GM23338 (cell line): ENCODE measurements around the gene RAVER1. TPM values are rescaled to one million over a fixed set of nuclear protein-coding genes. Genes with fewer than 3 reads are reported as not detected.
A peak's percentile ranks its signal among the peaks of the same experiment; 100 is the strongest.

Source experiments
- ATAC-seq: fragments of 200-7000 bp; cut with Tn5 transposase; 3 replicates; pipeline ENCODE4 v1.9.1; 2020
- DNase-seq: peaks from one replicate; pipeline ENCODE4 v3.0.0-alpha.2; 2015; ENCODE audit warnings: low spot score
- H2AFZ ChIP-seq: fragments of 200-600 bp; sonication (generic); 2 replicates; pipeline ENCODE4 v1.8.0; 2016; ENCODE audit warnings: antibody characterized with exemption, mild to moderate bottlenecking, moderate library complexity
- H3F3A ChIP-seq: fragments of 200-600 bp; sonication (generic); replicated peaks from 2 replicates; pipeline ENCODE4 v1.8.0; 2017; ENCODE audit warnings: antibody characterized with exemption, mixed run types, low read depth
- H3K27ac ChIP-seq: fragments of 200-600 bp; sonication (generic); 2 replicates; pipeline ENCODE4 v1.6.1; 2016; ENCODE audit warnings: low read depth
- H3K27me3 ChIP-seq: fragments of 200-600 bp; sonication (generic); 2 replicates; pipeline ENCODE4 v1.8.0; 2016; ENCODE audit warnings: mild to moderate bottlenecking, mixed run types, moderate library complexity; ENCODE audit not compliant: insufficient read depth
- H3K36me3 ChIP-seq: fragments of 200-600 bp; sonication (generic); 2 replicates; pipeline ENCODE4 v1.8.0; 2016; ENCODE audit warnings: mild to moderate bottlenecking; ENCODE audit not compliant: insufficient read depth
- H3K4me1 ChIP-seq: fragments of 200-600 bp; sonication (generic); 2 replicates; pipeline ENCODE4 v1.8.0; 2016; ENCODE audit warnings: mild to moderate bottlenecking, moderate library complexity; ENCODE audit not compliant: insufficient read depth
- H3K4me2 ChIP-seq: fragments of 200-600 bp; sonication (generic); 2 replicates; pipeline ENCODE4 v1.7.1; 2017; ENCODE audit warnings: mixed run types
- H3K4me3 ChIP-seq: fragments of 200-600 bp; sonication (generic); 2 replicates; pipeline ENCODE4 v1.6.1; 2016; ENCODE audit warnings: mixed run types
- H3K79me2 ChIP-seq: fragments of 200-600 bp; sonication (generic); replicated peaks from 2 replicates; pipeline ENCODE4 v1.8.0; 2017; ENCODE audit warnings: mild to moderate bottlenecking; ENCODE audit not compliant: insufficient read depth
- H3K9me2 ChIP-seq: fragments of 200-600 bp; sonication (generic); 2 replicates; pipeline ENCODE4 v1.8.0; 2017; ENCODE audit not compliant: insufficient read depth
- H4K20me1 ChIP-seq: fragments of 200-600 bp; sonication (generic); replicated peaks from 2 replicates; pipeline ENCODE4 v1.8.0; 2017; ENCODE audit warnings: mild to moderate bottlenecking; ENCODE audit not compliant: insufficient read depth
- H3K27ac Mint-ChIP-seq: 2 replicates; pipeline ENCODE4 v1.8.0; 2020; ENCODE audit warnings: inconsistent platforms, mild to moderate bottlenecking, moderate library complexity, mixed read lengths
- H3K27me3 Mint-ChIP-seq: 3 replicates; pipeline ENCODE4 v1.8.0; 2022; ENCODE audit warnings: low read depth, mild to moderate bottlenecking, moderate library complexity, mixed read lengths, inconsistent platforms; ENCODE audit not compliant: insufficient read depth, poor library complexity
- H3K36me3 Mint-ChIP-seq: 3 replicates; pipeline ENCODE4 v1.8.0; 2021; ENCODE audit warnings: low read depth, mild to moderate bottlenecking, inconsistent platforms, moderate library complexity, mixed read lengths
- H3K4me1 Mint-ChIP-seq: 3 replicates; pipeline ENCODE4 v1.8.0; 2020; ENCODE audit warnings: mild to moderate bottlenecking, inconsistent platforms, mixed read lengths
- H3K4me3 Mint-ChIP-seq: 3 replicates; pipeline ENCODE4 v1.8.0; 2021; ENCODE audit warnings: moderate library complexity, mild to moderate bottlenecking, inconsistent platforms, mixed read lengths
- H3K9me3 Mint-ChIP-seq: 3 replicates; pipeline ENCODE4 v1.8.0; 2020; ENCODE audit warnings: moderate library complexity, mild to moderate bottlenecking, inconsistent platforms, mixed read lengths
- CREB1 ChIP-seq: fragments of 250-450 bp; sonication (Bioruptor Pico); IDR thresholded peaks from 2 replicates; pipeline ENCODE4 v1.5.0; 2020; ENCODE audit warnings: low read depth, mild to moderate bottlenecking, moderate library complexity
- CTCF ChIP-seq, 2 experiments: fragments of 200-600 bp in 1 of 2; sonication (generic) in 1 of 2; conservative IDR thresholded peaks; 2 replicates each; pipeline versions ENCODE4 v1.5.1 to v1.6.1; 2016 to 2017; ENCODE audit warnings: antibody characterized with exemption in 2 of 2, low read depth in 2 of 2, mild to moderate bottlenecking in 2 of 2, moderate library complexity in 1 of 2
- EZH2 ChIP-seq: fragments of 200-600 bp; sonication (generic); IDR thresholded peaks from one replicate; pipeline ENCODE4 v1.8.0; 2017; ENCODE audit warnings: antibody characterized with exemption, mild to moderate bottlenecking, low read depth; ENCODE audit not compliant: unreplicated experiment
- EZH2phosphoT487 ChIP-seq: fragments of 200-600 bp; sonication (generic); IDR thresholded peaks from one replicate; pipeline ENCODE4 v1.8.1; 2018; ENCODE audit warnings: antibody characterized with exemption; ENCODE audit not compliant: unreplicated experiment
- JUNB ChIP-seq: IDR thresholded peaks from one replicate; pipeline ENCODE4 v1.6.1; 2016; ENCODE audit warnings: antibody characterized with exemption; ENCODE audit not compliant: unreplicated experiment
- NANOG ChIP-seq: IDR thresholded peaks from 2 replicates; pipeline ENCODE4 v1.6.1; 2016; ENCODE audit warnings: antibody characterized with exemption, borderline replicate concordance
- POLR2AphosphoS5 ChIP-seq: IDR thresholded peaks from 2 replicates; pipeline ENCODE4 v1.6.1; 2016; ENCODE audit warnings: antibody characterized with exemption, low read depth
- STAT1 ChIP-seq: IDR thresholded peaks from one replicate; pipeline ENCODE4 v1.6.1; 2016; ENCODE audit warnings: antibody characterized with exemption; ENCODE audit not compliant: unreplicated experiment
- ZNF114 ChIP-seq: fragments of 250-450 bp; sonication (Bioruptor Pico); IDR thresholded peaks from 2 replicates; pipeline ENCODE4 v1.5.0; 2020; ENCODE audit warnings: mild to moderate bottlenecking, moderate library complexity
- ZNF331 ChIP-seq: fragments of 250-450 bp; sonication (Bioruptor Pico); IDR thresholded peaks from 2 replicates; pipeline ENCODE4 v1.5.0; 2020; ENCODE audit warnings: low read depth, mild to moderate bottlenecking, moderate library complexity
- ZNF462 ChIP-seq: fragments of 250-450 bp; sonication (Bioruptor Pico); IDR thresholded peaks from 2 replicates; pipeline ENCODE4 v1.5.0; 2020; ENCODE audit warnings: mild to moderate bottlenecking, moderate library complexity
- polyA plus RNA-seq: library from polyadenylated mRNA; unstranded; fragments of >200 nt; fragmentation: Nextera tagmentation; extraction: Ambion mirVana; gene quantifications from 2 replicates; pipeline ENCODE4 v1.2.1, GENCODE V29; 2016
- total RNA-seq: library from RNA; depleted of rRNA; stranded (reverse); fragments of >200 nt; shearing (Covaris generic); gene quantifications from 2 replicates; pipeline ENCODE4 v1.2.3, GENCODE V29; 2014
- TF ChIP-seq, protein P1 (sequence below): IDR thresholded peaks from one replicate; pipeline ENCODE4 v1.6.1; 2018; ENCODE audit warnings: antibody characterized with exemption; ENCODE audit not compliant: unreplicated experiment
- TF ChIP-seq, protein P2 (sequence below): IDR thresholded peaks from 2 replicates; pipeline ENCODE4 v1.6.1; 2016; ENCODE audit warnings: antibody characterized with exemption

RAVER1 gene
- total and polyA plus RNA-seq, 2 experiments from 2014 or later, result 25.5 to 88.3 TPM

DNA sequence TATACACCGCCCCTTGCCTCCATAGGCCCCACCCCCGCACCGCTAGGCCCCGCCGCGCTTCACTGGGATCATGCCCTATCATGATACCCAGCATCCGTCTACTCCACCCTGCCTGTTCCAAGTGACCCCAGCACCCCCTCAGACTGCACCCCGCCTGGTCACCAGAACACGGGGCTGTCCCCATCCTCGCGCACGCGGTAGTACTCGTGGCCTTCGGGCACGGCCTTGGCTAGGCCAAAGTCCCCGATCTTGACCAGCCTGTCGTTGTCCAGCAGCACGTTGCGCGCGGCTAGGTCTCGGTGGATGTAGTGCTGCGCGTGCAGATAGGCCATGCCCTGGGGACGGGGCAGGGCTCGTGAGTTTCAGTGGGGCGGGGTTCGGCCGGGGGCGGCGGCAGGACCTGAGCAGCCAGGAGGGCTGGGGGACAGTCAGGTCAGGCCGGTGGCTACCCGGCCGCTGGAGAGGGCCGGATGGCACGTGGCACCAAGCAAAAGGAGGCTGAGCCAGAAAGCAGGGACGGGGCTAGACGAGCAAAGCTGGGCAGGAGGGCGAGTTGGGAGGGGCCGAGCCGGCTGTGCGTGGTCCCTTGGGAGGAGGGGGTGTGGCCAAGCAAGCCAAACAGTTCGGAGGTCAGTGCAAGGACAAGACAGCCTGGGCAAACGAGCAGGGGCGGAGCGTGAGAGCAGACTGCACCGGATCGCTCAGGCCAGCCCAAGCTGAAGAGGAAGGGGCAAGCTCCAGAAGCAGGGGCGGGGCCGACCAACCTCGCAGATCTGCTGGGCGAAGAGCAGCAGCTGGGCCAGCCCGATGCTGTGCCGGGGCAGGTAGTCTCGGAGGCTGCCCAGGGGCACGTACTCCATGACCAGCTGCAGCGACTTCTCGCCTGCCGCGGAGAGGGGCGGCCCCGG lies 19.7 kb upstream of the RAVER1 start:
- peak overlapping the region; percentile 84 for H3K4me3 Mint-ChIP-seq
- no peaks in the 10 kb centered on the region for H3K27me3 ChIP-seq
- H3K4me3 ChIP-seq, result peak overlapping the region; percentile 91
- peaks cover 13% of the 10 kb centered on the region; the same call in 2 of the 3 replicates for H3K36me3 Mint-ChIP-seq
- DNase-seq (peak; percentile 96), ATAC-seq (peak; percentile 71)
- no peaks in the 10 kb centered on the region; the same call in 2 of the 3 replicates for H3K9me3 Mint-ChIP-seq
- H3K4me1 Mint-ChIP-seq, result peaks cover 10% of the 10 kb centered on the region
- H3K27me3 Mint-ChIP-seq, result peaks cover 21% of the 10 kb centered on the region
- H3F3A ChIP-seq, result peaks cover 11% of the 10 kb centered on the region; the same call in 1 of the 2 replicates
- peak overlapping the region; percentile 93 for H3K27ac Mint-ChIP-seq
- TF ChIP-seq STAT1, result no peak
- no peak for TF ChIP-seq CTCF (conservative IDR thresholded peaks at IDR 0.05; ENCODE audit: low read depth in 2 of 2)
- TF ChIP-seq ZNF462, result no peak
- peak; percentile 55; the same call in 1 of the 2 replicates for TF ChIP-seq POLR2AphosphoS5
- TF ChIP-seq CREB1 (CRISPR knock-in tag), result no peak
- TF ChIP-seq, protein P1, sequence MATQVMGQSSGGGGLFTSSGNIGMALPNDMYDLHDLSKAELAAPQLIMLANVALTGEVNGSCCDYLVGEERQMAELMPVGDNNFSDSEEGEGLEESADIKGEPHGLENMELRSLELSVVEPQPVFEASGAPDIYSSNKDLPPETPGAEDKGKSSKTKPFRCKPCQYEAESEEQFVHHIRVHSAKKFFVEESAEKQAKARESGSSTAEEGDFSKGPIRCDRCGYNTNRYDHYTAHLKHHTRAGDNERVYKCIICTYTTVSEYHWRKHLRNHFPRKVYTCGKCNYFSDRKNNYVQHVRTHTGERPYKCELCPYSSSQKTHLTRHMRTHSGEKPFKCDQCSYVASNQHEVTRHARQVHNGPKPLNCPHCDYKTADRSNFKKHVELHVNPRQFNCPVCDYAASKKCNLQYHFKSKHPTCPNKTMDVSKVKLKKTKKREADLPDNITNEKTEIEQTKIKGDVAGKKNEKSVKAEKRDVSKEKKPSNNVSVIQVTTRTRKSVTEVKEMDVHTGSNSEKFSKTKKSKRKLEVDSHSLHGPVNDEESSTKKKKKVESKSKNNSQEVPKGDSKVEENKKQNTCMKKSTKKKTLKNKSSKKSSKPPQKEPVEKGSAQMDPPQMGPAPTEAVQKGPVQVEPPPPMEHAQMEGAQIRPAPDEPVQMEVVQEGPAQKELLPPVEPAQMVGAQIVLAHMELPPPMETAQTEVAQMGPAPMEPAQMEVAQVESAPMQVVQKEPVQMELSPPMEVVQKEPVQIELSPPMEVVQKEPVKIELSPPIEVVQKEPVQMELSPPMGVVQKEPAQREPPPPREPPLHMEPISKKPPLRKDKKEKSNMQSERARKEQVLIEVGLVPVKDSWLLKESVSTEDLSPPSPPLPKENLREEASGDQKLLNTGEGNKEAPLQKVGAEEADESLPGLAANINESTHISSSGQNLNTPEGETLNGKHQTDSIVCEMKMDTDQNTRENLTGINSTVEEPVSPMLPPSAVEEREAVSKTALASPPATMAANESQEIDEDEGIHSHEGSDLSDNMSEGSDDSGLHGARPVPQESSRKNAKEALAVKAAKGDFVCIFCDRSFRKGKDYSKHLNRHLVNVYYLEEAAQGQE, result no peak
- TF ChIP-seq NANOG, result no peak
- no peak for TF ChIP-seq ZNF331 (CRISPR knock-in tag)
- TF ChIP-seq, protein P2, sequence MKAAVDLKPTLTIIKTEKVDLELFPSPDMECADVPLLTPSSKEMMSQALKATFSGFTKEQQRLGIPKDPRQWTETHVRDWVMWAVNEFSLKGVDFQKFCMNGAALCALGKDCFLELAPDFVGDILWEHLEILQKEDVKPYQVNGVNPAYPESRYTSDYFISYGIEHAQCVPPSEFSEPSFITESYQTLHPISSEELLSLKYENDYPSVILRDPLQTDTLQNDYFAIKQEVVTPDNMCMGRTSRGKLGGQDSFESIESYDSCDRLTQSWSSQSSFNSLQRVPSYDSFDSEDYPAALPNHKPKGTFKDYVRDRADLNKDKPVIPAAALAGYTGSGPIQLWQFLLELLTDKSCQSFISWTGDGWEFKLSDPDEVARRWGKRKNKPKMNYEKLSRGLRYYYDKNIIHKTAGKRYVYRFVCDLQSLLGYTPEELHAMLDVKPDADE, result 0 out of 2 replicates have a peak, but pooled peaks have one; percentile 3
- no peak for TF ChIP-seq EZH2phosphoT487
- no peak for TF ChIP-seq EZH2
- no peak for TF ChIP-seq ZNF114 (CRISPR knock-in tag)
- no peak for TF ChIP-seq JUNB
- peak overlapping the region; percentile 85 for H3K27ac ChIP-seq
- H3K4me1 ChIP-seq, result peaks cover 11% of the 10 kb centered on the region
- H2AFZ ChIP-seq, result peak overlapping the region; percentile 99
- H3K9me2 ChIP-seq, result no peaks in the 10 kb centered on the region
- no peaks in the 10 kb centered on the region for H4K20me1 ChIP-seq
- peak overlapping the region; percentile 100 for H3K4me2 ChIP-seq
- no peaks in the 10 kb centered on the region for H3K79me2 ChIP-seq
- no peaks in the 10 kb centered on the region for H3K36me3 ChIP-seq
